Measurements from ENCODE around the gene CALML6.

- no peak for TF ChIP-seq CTCF (conservative IDR thresholded peaks at IDR 0.05; ENCODE audit: low read depth, low read length)
- TF ChIP-seq EZH2 (IDR thresholded peaks at IDR 0.05; ENCODE audit: borderline replicate concordance, low read depth, low read length, poor library complexity, severe bottlenecking), result no peak
These were observed 724 bp upstream of the CALML6 start for GRCh38 chr1:1914101-1914970.
